Heart left ventricle (tissue), 13 donors: ENCODE results near the gene TTC24.
"Not testable (repeated sequence)": the region's sequence is repeated elsewhere in the genome, so short reads cannot be mapped to it uniquely, and the experiment has no call there.

ENCODE experiments used
- POLR2A ChIP-seq, 2 donors: fragments of 450-650 bp; IDR thresholded peaks; one replicate each; pipeline ENCODE4 v1.6.1; 2017; ENCODE audit warnings: antibody characterized with exemption in 2 of 2, mild to moderate bottlenecking in 2 of 2, moderate library complexity in 2 of 2
- TF ChIP-seq, protein P1 (sequence below), 12 donors: fragments of 200-600 bp; sonication (generic) in 4 of 12; IDR thresholded peaks; one replicate each; pipeline versions ENCODE4 v1.5.0 to v1.8.0; 2018 to 2022; ENCODE audit warnings: antibody characterized with exemption in 12 of 12, mild to moderate bottlenecking in 5 of 12
- donor health status: ischemic (EF 13 %, LVEDD 7.1; RV severe dilation, severe dysfunction).
- donor health status: DM: no; HTN: yes; CAD: no.
- donor health status: DM: no; HTN: no; CAD: no.
- donor health status: ischemic (EF 25% LVEDD 6.9; RV normal size, moderate dysfunction).
- donor health status: ischemic (EF 25% LVEDD 5.7; RV mildly dilated, moderate dysfunction).
- donor health status: ischemic (EF 35%, LVEDD 5.7; RV mildly dilated, moderate dysfunction).
- donor health status: nonischemic (EF 11% LVEDD 7.7; RV severe dilation, severe dysfunction).
- donor health status: DM: yes; HTN: yes; CAD: no.
- donor health status: PGD.
- donor health status: ischemic (EF 29% LVEDD 5.4; RV normal size, mild dysfunction).
- donor health status: nonischemic (EF 23%, LVEDD 6.1; RV moderate dilation, normal function).

DNA sequence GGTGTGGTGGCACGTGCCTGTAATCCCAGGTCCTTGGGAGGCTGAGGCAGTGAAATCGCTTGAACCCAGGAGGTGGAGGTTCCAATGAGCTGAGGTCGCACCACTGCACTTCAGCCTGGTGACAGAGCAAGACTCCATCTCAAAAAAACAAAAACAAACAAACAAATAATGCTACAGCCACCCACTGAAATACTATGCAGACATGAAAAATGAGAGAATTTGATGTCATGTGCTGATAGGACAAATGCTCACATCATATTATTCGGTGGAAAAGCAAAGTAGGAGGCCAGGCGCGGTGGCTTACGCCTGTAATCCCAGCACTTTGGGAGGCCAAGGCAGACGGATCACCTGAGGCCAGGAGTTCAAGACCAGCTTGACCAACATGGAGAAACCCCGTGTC is 30.5 kb downstream of the TTC24 start:
- TF ChIP-seq, protein P1, sequence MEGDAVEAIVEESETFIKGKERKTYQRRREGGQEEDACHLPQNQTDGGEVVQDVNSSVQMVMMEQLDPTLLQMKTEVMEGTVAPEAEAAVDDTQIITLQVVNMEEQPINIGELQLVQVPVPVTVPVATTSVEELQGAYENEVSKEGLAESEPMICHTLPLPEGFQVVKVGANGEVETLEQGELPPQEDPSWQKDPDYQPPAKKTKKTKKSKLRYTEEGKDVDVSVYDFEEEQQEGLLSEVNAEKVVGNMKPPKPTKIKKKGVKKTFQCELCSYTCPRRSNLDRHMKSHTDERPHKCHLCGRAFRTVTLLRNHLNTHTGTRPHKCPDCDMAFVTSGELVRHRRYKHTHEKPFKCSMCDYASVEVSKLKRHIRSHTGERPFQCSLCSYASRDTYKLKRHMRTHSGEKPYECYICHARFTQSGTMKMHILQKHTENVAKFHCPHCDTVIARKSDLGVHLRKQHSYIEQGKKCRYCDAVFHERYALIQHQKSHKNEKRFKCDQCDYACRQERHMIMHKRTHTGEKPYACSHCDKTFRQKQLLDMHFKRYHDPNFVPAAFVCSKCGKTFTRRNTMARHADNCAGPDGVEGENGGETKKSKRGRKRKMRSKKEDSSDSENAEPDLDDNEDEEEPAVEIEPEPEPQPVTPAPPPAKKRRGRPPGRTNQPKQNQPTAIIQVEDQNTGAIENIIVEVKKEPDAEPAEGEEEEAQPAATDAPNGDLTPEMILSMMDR (IDR thresholded peaks at IDR 0.05) = not testable (repeated sequence)
- TF ChIP-seq POLR2A (IDR thresholded peaks at IDR 0.05) = not testable (repeated sequence)
